LNCAP (cell line): ENCODE measurements around the gene LDB1.
A peak's percentile ranks its signal among the peaks of the same experiment; 100 is the strongest.

ENCODE experiments used
- CTCF ChIP-seq: fragments of 450-650 bp; IDR thresholded peaks from 2 replicates; pipeline ENCODE4 v1.5.1; 2017; ENCODE audit warnings: mild to moderate bottlenecking

The LDB1 gene

GRCh38 chr10:102096449-102096848 lies 23.7 kb downstream of the LDB1 start:
- no peak for TF ChIP-seq CTCF

GRCh38 chr10:102090772-102091171 lies 29.4 kb downstream of the LDB1 start:
- TF ChIP-seq CTCF: no peak

- no peak for TF ChIP-seq CTCF
Measured at GRCh38 chr10:102086196-102086595, 34.0 kb downstream of the LDB1 start.

GRCh38 chr10:102085336-102085735 lies 34.8 kb downstream of the LDB1 start:
- TF ChIP-seq CTCF: no peak

GRCh38 chr10:102083541-102083940 lies 36.6 kb downstream of the LDB1 start:
- TF ChIP-seq CTCF: no peak

- peak; percentile 95 for TF ChIP-seq CTCF
Measured at GRCh38 chr10:102072673-102073527, 47.3 kb downstream of the LDB1 start.

GRCh38 chr10:102069071-102069470 lies 51.1 kb downstream of the LDB1 start:
- no peak for TF ChIP-seq CTCF
